ENCODE data around the gene C11orf24. TPM values are rescaled to one million over a fixed set of nuclear protein-coding genes. Genes with fewer than 3 reads are reported as not detected.
A peak's percentile ranks its signal among the peaks of the same experiment; 100 is the strongest.
"Not testable (repeated sequence)": the region's sequence is repeated elsewhere in the genome, so short reads cannot be mapped to it uniquely, and the experiment has no call there.

The C11orf24 gene
- total RNA-seq, 1 donor from 2014 or later: 20.8 TPM

DNA sequence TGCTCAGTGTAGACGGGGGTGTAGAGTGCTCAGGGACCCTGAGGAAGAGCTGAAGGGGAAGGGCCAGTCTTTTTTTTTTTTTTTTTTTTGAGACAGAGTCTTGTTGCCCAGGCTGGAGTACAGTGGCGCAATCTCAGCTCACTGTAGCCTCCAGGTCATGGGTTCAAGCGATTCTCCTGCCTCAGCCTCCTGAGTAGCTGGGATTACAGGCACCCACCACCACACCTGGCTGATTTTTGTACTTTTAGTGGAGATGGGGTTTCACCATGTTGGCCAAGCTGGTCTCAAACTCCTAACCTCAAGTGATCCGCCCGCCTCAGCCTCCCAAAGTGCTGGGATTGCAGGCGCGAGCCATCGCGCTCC, 27.7 kb upstream of the C11orf24 start:
- not testable (repeated sequence) for DNase-seq (ENCODE audit: low read depth)

DNA sequence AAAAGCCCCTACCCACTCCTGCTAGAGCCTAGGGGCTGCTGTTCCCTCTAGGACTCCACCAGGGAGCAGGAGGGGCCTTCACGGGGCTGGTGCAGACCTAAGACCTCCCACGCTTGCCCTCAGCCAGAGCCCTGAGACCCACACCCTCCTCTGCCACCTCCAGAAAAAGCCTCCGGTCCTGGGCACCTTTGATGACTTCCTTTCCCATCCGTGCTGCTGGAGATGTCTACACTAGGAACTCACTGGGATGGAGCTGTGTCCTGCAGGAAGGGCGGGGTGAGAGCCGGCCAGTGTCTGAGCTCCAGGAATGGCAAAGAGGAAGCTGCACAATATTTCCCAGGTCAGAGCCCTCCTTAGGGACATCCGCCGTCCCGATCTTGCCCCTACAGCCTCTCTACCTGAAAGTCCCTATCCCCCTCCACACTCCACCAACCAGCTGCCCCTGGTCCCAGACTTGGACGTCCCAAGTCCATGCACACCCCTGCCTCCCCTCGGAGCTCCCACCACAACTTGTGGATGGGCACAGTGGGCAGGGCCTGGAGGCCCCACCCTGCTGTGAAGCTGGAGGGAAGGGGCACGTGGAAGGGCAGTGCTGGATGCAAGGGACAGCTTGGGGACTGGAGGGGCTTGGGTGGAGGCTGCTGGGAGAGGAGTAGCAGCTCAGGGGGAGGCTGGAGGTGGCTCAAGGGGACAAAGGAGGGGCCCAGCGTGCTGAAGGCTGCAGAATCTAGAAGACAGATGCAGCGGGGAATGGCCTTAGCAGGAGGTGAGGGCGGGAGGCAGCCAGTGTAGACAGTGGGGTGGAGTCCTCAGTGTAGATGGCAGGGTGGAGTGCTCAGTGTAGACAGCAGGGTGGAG, 27.1 kb upstream of the C11orf24 start:
- no peak for DNase-seq (ENCODE audit: low read depth)

DNA sequence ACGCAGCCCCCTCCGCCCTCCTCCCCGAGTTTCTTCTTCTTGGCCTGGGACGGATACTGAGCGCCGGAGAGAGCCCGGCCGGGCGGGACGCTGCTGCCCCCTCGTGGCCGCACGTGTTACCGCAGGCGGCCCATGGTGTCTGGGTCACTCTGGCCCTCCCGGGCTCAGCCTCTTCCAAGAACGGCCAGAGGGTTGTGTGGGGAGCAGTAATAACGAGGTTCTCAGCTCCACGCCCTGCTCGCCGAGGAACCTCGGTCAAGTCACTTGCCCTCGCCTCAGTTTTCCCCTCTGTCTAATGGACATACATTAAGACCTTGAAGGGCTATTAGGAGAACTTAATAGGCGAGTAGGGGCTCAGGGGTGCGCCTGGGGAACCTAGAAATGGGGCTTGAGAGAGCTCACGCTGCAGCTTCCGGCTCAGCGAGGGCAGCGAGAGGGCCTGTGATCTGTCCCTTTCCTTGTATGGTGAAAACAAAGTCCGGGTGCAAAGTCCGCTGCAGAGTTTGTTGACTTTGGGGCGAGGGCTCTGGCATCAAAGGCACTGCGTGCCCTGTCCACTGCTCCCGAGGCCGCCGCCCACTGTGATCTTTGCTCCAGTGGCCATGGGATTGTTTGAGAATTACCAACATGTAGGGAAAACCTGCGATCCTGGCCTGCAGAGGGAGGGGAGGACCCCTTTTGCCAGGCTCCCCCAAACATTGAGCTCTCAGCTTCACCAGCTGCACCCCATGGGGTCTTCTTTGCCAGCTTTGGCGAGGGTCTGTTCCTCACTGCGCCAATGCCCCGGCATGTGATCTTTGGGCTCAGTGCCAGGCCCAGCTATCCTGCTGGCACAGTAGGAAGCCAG, 26.3 kb upstream of the C11orf24 start:
- DNase-seq (ENCODE audit: low read depth): no peak

DNA sequence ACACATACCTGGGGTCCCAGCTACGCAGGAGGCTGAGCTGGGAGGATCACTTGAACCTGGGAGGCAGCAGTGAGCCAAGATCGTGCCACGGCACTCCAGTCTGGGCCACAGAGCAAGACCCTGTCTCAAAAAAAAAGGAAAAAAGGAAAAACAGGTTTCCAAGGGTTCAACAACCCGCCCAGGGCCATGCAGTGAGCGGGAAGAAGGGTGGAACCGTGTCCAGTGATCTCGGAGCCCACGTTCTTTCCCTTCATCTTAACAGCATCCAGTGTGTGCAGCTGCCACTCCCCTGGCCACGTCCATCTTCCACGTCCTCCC, 25.7 kb upstream of the C11orf24 start:
- DNase-seq (ENCODE audit: low read depth): no peak

DNA sequence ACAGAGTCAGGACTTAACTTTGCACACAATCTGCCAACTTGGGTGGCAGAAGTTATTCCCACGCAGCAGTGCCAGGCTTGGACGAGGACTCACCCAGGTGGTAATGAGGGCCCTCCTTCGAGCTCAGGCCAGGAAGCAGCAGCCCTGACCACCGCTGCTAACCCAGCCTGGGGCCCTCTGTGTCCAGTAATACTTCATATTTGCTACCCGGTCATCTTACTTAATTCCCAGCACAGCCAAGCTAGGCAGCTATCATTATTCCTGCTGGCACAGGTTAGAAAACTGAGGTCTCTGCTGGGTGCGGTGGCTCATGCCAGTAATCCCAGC, 25.2 kb upstream of the C11orf24 start:
- no peak for DNase-seq (ENCODE audit: low read depth)

DNA sequence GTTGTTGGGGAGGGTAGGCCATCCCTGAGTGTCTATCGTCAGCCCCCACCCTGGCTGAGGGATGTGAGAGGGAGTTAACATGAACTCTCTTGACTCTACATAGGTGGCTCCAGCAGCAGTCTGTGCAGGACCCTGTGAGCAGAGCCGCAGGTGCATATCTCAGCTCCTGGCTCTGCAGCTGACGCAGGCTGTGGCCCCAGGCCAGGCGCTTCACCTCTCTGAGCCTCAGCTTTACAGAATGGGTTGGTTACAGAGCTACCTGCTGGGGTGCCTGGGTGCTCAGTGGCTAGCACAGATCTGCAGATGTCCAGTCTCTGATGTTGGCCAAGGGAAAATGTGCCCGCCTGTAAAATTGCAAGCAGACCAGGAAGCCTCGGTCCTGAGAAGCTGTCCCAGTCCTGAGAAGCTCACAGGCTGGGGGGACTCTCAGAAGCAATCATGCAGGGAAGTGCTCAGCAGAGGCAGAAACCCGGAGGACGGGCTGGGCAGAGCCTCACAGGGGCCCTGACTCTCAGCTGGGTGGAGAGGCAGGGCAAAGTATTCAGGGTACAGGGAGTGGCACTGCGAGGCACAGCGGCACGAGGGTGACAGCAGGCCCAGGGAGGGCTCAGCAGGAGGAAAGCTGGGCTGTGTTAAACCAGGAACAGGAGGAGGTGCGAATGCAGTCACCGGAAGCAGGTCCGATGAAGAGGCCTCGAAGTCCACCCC, 24.7 kb upstream of the C11orf24 start:
- no peak for DNase-seq (ENCODE audit: low read depth)

DNA sequence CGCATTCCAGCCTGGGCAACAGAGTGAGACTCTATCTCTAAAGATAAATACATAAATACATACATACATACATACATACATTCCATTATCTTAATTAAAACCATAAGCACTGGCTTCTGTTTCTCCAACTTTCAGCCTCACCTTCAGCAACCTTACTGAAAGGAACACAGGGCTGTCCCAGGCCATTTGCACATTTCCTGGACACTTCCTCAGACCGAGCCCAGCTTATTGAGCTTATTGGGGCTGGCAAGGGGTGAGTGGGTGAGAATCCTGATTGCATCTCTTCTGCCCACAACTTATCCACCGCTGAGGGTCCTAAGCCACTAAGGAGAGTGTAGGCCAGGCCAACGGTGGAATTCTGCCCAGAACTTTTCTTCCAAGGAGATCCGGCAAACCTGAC, 24.2 kb upstream of the C11orf24 start:
- no peak for DNase-seq (ENCODE audit: low read depth)

DNA sequence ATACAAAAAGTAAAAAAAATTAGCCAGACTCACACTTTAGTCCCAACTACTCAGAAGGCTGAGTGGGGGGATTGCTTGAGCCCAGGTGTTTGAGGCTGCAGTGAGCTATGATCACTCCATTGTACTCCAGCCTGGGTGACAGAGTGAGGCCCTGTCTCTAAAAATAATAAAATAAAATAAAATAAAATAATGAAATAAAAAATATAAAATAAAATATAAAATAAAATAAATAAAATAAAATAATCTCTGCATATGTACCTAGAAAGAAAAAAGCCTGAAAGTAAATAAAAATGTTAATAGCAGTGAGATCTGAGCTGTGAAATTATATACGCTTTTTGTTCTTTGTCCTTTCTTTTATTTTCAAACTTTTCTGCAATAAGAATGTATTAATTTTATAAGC, 23.5 kb upstream of the C11orf24 start:
- DNase-seq (ENCODE audit: low read depth): no peak

DNA sequence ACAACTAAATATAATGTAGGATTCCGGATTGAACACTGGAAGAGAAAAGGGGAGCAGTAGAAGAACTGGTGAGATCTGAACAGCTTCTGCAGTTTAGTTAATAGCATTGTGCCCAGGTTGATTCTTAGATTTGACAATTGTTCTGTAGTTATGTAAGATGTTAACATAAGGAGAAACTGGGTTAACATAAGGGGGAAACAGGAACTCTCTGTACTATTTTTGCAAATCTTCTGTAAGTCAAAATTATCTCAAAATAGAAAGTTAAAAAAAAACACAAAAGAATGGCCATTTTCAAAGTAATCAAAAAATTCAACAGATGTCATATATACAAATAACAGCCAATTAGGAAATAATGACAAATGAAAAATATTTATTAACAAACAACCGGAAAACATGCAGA, 21.9 kb upstream of the C11orf24 start:
- no peak for DNase-seq (ENCODE audit: low read depth)

DNA sequence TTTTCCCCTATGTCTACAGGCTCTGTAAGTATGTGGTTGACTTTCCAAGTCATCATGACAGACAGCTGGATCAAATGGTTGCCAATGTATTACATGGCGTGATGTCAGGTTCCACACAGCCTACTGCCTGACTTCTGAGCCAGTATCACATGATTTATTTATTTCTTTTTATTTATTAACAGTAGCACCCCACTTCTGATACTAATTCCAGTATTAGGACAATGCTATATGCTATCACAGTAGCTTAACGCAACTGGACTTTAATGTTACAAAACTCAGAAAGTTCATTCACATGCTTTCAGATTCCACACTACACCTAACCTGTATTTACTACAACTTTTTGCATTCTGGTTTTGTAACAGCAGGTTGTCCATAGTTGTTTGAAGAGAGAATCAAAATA, 17.7 kb upstream of the C11orf24 start:
- DNase-seq (ENCODE audit: low read depth): no peak

DNA sequence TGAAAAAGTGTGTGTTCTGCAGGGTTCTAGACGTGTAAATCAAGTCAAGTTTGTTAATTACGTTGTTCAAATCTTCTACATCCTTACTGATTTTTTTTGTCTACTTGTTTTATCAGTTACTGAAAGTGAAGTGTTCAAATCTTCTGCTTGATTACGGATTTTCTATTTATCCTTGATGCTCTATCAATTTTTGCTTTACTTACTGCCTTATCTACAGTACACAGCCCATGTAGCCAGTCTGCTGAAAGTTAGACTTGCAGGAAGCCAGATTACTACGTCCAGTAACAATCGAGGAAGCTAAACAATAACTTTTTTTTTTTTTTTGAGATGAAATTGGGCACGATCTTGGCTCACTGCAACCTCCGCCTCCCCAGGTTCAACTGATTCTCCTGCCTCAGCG, 15.6 kb upstream of the C11orf24 start:
- DNase-seq (ENCODE audit: low read depth): no peak

DNA sequence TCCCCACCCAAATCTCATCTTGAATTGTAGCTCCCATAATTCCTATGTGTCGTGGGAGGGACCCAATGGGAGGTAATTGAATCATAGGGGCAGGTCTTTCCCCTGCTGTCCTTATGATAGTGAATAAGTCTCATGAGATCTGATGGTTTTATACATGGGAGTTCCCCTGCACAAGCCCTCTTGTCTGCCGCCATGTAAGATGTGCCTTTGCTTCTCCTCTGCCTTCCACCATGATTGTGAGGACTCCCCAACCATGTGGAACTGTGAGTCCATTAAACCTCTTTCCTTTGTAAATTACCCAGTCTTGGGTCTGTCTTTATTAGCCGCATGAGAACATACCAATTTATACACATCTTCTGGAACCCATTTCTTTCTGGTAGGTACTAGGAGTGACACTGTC, 12.8 kb upstream of the C11orf24 start:
- DNase-seq (ENCODE audit: low read depth): not testable (repeated sequence)

DNA sequence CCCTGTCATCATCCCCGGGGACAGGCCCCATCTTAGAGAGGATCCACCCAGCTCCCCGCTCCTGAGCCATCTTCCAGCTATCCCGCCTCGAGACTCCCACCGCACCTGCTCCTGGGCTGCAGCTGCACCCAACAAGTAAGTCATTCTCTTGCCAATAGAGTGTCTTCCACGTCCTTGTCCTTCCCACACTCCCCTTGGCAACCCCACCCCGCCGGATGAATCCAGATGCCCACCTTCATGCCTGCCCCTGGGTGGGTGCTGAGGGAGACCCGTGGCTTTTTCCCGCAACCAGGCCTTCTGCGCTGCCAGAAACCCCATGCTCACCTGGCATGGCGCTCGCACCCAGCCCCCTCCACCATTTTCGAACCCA, 11.1 kb upstream of the C11orf24 start:
- no peak for DNase-seq (ENCODE audit: low read depth)

DNA sequence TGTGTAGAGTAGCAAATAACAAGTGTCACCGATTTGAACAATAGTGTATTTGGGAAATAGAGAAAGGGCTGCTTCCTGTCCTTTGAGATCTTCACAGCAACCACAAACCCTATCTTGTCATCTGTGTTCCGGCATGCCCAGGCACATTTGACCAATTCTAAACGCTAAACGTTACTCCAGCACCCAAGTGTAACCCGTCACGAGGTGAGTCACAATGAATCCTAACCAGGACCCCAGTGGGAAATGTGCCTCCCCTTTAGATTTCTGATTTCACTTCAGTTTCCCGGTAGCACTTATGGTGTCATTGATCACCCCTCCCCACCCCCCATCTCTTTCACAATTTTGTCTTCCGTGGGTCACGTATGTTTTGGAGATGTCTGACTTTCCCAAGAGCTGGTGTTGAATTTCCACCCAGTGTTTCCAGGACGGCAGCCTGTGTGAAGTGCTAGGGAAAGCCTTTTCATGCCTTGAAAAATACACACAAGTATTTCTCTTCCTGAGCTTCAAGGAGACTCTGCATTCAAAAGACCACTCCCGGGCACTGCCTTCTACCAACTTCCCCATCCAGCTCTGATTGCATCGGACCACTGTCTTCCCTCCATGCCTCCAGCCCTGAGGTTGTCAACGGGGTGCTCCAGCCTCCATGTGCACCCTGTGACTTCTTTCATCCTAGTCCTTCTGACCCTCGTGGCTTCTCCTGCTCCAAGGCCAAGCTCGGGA, 10.5 kb upstream of the C11orf24 start:
- DNase-seq (ENCODE audit: low read depth): no peak

DNA sequence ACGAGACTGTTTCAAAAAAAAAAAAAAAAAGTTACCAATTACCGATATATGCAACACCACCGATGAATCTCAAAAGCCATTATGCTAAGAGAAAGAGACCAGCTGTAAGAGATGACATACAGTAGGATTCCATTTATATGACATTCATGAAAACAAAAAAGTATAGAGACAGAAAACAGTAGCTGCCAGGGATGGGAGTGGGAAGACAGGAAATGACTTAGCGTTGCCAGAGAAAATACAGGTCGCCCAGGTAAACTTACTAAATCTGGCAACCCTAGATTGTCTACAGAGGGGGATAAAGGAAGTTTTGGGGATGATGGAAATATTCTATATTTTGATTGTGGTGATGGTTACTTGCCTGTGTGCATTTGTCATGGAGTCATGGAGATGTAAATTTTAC, 7.9 kb upstream of the C11orf24 start:
- no peak for DNase-seq (ENCODE audit: low read depth)

DNA sequence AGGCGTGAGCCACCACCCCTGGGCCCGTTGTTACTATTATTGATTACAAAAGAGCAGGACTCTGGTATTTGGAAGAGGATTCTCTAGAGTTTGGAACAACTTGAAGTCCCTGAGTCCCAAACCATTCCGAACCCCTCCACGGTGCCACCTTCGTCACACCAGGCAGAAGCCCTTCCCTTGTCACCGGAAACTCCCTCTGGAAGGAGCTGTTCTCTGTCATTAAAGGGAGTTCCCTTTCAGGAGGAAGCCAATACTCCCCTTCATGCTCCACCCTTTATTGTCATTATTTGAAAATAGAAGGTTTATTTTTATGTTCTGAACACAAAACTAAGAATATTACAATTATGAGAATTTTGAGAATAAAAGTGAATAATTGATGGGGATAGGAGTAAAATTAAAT, 5.1 kb upstream of the C11orf24 start:
- DNase-seq (ENCODE audit: low read depth): no peak

DNA sequence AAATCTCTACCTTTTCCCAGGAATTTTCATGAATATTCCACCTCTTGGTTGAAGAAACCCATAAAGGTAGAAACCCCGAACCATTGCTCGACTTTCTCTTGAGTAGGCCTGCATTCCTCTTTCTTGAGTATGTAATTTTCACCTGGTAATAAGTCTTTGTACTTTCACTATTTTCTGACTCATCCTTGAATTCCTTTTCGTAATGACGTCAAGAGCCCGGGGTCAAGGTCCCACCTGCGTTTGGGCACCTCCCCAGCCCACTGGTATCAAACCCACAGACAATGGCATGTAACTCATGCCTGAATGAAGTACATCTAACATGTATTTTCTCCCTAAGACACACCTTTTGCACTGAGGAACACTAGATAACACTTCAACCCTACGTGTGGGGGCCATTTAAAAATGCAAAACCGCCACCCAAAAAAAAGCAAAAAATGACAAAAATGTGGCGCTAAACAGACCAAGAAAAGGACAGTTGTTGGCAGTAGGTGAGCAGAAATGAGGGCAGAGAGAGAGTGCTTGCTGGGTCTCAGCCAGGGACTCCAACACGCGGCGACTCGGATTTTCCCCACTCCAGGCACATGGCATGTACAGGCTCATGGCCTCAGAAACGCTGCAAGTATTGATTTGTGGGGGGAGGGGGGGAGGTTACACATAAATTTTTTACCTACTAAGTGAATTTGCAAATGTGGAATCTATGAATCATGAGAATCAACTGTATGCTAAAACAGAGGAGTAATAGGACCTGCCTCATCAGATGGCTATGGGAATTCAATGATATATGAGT, 4.1 kb upstream of the C11orf24 start:
- peak; percentile 38 for DNase-seq (ENCODE audit: low read depth)

DNA sequence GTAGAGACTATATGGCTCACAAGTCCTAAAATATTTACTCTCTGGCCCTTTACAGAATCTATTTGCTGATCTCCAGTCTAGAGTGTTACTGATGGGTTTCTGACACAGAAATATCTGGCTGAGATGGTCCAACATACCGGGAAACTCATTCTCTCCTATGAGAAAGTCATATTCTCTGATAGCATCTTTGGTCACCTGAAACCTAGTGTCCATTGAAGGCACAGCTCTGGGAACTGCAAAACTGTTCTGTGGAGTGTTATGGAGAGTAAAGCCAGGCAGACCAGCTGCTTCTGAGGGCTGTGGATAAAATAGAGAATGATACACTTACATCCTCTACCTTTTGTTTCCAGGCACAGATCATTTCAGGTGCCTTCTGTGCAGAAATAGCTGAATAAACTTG, 2.5 kb upstream of the C11orf24 start:
- no peak for DNase-seq (ENCODE audit: low read depth)

DNA sequence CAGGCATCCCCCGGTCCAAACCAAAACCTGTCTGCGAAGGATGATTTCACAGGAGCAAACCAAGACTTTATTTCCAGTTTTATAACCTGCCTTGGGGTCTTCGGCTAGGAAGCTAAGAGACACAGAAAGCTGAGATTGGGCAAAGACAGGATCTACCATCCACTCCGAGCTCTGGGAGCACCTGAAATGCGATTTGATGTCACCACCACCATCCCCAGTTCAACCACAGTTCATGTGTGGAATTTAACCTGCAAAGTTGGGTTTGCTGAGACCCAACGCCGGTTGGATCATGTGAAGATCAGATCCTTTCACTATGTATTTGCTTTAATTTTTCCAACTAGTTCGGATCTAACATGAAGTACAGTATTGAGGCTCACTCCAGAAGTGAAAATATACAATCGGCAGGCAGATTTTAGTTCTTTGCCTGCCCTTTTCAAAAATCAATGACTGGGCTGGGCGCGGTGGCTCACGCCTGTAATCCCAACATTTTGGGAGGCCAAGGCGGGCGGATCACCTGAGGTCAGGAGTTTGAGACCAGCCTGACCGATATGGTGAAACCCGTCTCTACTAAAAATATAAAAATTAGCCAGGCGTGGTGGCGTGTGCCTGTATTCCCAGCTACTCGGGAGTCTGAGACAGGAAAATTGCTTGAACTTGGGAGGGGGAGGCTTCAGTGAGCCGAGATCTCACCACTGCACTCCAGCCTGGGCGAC, 1.4 kb upstream of the C11orf24 start:
- DNase-seq (ENCODE audit: low read depth): no peak

DNA sequence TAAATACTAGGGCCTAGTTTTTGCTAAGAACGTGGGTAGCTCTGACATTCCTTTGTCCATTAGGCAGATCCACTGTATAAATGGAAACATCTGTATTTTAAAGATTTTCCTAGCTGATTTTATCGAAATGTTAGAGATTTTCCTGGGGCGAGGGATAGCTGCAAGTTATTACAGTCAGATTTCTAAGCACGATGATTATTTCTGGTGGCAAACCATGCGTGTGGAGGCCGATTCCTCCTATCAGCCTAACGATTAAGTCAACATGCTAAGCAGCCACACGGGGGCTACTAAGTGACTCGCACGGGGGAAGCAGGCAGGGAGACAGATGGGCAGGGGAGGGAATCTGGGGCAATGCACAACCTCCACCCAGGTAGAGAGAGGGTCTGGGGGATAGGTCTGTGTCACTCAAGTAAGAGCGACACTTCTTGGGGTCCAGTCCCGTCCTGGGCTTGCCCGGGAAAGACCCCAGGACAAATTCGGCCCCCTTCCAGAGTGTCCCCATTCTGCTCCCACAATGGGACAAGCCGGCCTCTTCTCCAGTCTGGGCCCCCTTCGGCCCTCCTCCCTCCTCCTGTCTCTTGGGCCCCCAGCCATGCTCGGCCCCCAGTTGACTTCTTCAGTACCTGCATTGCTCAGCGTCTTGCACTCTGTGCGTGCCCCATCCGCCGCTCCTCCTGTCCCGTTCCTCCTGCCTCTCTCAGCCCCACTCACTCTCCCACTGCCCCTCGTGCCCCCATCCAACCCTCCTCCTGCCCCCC, 571 bp downstream of the C11orf24 start:
- peak; percentile 61 for DNase-seq (ENCODE audit: low read depth)

Measured in renal cortical epithelial cell (primary cell).